Measurements from ENCODE around the gene PABPC1L. TPM values are rescaled to one million over a fixed set of nuclear protein-coding genes. Genes with fewer than 3 reads are reported as not detected.

PABPC1L gene
- total RNA-seq, 6 donors from 2014 or later: 15.7 to 130 (median 43.7) TPM

DNA sequence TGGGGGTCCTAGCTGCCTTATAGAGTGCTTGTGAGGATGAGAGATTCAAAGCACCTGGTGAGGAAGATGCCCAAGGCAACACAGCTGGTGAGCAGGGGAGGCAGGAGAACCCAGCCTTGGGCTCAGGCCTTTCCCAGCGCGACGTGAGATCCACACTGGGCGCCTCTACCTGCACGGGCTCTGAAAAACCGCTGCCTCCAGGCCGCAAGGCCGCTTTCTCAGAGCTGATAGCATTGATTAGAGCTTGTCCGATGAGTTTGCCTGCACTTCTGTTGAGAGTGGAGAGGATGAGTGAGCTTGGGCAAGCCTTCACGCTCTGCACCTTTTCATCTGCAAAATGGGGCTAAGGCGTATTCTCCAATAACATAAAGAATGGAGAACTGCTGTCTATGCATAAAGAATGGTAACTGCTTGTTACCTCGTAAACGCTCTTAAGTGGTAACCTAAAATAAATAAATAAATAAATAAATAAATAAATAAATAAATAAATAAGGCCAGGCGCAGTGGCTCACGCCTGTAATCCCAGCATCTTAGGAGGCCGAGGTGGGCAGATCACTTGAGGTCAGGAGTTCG, 916 bp downstream of the PABPC1L start:
- Histone ChIP-seq H3K4me1 (peaks cover 11 to 28% (median 19%) of the 10 kb centered on the region in 4 donors), H3K27ac (peak overlapping the region in 1 of 4 donors; percentile 36), H3K9me3 (no peaks in the 10 kb centered on the region), H3K27me3 (no peaks in the 10 kb centered on the region), H3K36me3 (peaks cover 0 to 31% (median 21%) of the 10 kb centered on the region in 4 donors), H3K4me3 (peak overlapping the region in 3 of 4 donors; percentile 68 to 81 (median 76))
- ATAC-seq (ENCODE audit: low FRiP score in 2 of 2) (peak in 1 of 2 donors; percentile 7), DNase-seq (peak in 1 of 2 donors; percentile 49)
- 74 to 76% methylated on average over 17 of the region's 17 CpGs for WGBS, 2 donors
- TF ChIP-seq POLR2A (IDR thresholded peaks at IDR 0.05) (no peak), EP300 (IDR thresholded peaks at IDR 0.05) (no peak), POLR2AphosphoS5 (IDR thresholded peaks at IDR 0.05) (no peak)
- TF ChIP-seq, protein P1, sequence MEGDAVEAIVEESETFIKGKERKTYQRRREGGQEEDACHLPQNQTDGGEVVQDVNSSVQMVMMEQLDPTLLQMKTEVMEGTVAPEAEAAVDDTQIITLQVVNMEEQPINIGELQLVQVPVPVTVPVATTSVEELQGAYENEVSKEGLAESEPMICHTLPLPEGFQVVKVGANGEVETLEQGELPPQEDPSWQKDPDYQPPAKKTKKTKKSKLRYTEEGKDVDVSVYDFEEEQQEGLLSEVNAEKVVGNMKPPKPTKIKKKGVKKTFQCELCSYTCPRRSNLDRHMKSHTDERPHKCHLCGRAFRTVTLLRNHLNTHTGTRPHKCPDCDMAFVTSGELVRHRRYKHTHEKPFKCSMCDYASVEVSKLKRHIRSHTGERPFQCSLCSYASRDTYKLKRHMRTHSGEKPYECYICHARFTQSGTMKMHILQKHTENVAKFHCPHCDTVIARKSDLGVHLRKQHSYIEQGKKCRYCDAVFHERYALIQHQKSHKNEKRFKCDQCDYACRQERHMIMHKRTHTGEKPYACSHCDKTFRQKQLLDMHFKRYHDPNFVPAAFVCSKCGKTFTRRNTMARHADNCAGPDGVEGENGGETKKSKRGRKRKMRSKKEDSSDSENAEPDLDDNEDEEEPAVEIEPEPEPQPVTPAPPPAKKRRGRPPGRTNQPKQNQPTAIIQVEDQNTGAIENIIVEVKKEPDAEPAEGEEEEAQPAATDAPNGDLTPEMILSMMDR (IDR thresholded peaks at IDR 0.05): no peak

DNA sequence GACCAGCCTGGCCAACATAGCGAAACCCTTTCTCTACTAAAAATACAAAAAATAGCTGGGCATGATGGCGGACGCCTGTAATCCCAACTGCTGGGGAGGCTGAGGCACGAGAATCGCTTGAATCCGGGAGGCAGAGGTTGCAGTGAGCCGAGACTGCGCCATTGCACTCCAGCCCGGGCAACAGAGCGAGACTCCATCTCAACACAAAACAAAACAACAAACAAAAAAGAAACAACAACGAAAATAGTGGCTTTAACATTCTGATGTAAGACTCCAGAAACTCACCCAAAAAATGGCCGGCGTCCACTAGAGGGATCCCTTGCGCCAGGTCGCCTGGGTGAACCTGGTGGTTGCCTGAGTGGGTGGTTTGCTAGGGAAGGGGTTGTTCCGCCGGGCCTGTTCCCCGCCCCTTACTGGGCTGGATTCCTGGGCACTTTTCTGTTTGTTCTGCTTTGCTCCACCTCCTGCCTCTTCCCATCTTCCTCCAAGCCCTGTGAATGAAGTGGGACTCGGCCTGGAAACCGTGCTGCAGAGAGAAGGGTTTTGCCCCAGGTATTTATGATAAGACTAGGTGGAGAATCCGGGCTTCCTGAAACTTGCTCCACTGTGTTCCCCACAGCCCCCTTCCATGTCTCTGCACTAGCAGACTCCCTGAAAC, 1.5 kb downstream of the PABPC1L start:
- peak; percentile 56 to 85 for ATAC-seq (ENCODE audit: low FRiP score in 2 of 2)
- no peak overlapping the region for H3K4me3 ChIP-seq
- DNase-seq: peak; percentile 34 to 89

DNA sequence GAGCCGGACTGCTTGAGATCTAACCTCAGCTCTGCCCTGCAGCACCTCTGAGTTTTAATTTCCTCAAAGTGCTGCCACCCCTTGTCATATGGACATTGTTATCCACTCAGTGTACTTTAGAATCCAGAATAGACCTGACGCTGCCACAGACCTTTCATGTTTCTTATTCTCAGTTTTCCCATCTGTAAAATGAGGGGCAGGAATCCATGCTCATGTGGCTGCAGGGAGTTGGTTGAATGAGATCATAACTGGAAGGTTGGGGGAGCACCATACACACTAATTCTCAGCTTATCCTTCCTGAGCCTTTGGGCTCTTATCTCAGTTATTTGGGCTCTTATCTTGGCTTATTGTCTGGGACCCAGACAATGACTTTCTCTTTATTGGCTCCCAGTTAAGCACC, 2.3 kb downstream of the PABPC1L start:
- H3K36me3 ChIP-seq: peaks cover 0 to 17% (median 11%) of the 10 kb centered on the region in 4 donors
- no peak for TF ChIP-seq POLR2AphosphoS5 (IDR thresholded peaks at IDR 0.05)
- TF ChIP-seq, protein P1 (IDR thresholded peaks at IDR 0.05): no peak
- TF ChIP-seq POLR2A (IDR thresholded peaks at IDR 0.05): no peak
- TF ChIP-seq EP300 (IDR thresholded peaks at IDR 0.05): no peak
- ATAC-seq (ENCODE audit: low FRiP score in 2 of 2): no peak
- WGBS, 2 donors: 80 to 86% methylated on average over 2 of the region's 2 CpGs
- no peak overlapping the region for H3K4me3 ChIP-seq
- H3K27ac ChIP-seq: no peak overlapping the region
- H3K27me3 ChIP-seq: no peaks in the 10 kb centered on the region
- H3K4me1 ChIP-seq: peaks cover 11 to 28% (median 19%) of the 10 kb centered on the region in 4 donors
- DNase-seq: no peak
- H3K9me3 ChIP-seq: no peaks in the 10 kb centered on the region

More for the DNA sequence above, 1.5 kb downstream of the PABPC1L start:
- Histone ChIP-seq H3K9me3 (no peaks in the 10 kb centered on the region), H3K27me3 (no peaks in the 10 kb centered on the region), H3K27ac (no peak overlapping the region), H3K36me3 (peaks cover 0 to 25% (median 16%) of the 10 kb centered on the region in 4 donors), H3K4me1 (peaks cover 11 to 28% (median 19%) of the 10 kb centered on the region in 4 donors)
- TF ChIP-seq EP300 (IDR thresholded peaks at IDR 0.05) (no peak), POLR2AphosphoS5 (IDR thresholded peaks at IDR 0.05) (no peak), POLR2A (IDR thresholded peaks at IDR 0.05) (no peak)
- TF ChIP-seq, protein P1 (IDR thresholded peaks at IDR 0.05): peak in 3 of 6 experiments; percentile 40 to 42 (median 41)
- WGBS, 2 donors: 51 to 65% methylated on average over 21 of the region's 21 CpGs

DNA sequence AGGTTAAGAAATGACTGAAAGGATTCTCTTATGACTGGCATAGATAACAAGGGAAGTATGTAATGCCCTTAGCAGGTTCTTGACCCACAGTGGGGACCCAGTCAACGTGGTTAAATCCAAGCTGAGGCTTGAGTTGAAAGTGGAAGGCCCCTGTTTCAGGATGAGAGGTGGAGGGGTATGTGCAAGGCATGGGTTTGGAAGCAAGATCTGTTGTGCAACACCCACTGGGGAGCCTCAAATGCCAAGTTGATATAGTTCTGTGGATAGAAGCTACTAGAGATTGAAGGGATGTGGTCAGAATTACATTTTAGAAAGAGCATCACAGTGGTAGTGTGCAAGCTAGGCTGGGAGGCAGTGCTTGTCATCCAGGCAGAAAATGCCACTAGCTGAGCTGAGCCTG, 5.1 kb downstream of the PABPC1L start:
- Histone ChIP-seq H3K4me1 (peaks cover 8 to 16% (median 12%) of the 10 kb centered on the region in 4 donors), H3K27me3 (no peaks in the 10 kb centered on the region), H3K4me3 (no peak overlapping the region), H3K27ac (no peak overlapping the region), H3K9me3 (no peaks in the 10 kb centered on the region), H3K36me3 (peaks cover 0 to 7% (median 2%) of the 10 kb centered on the region in 4 donors)
- DNase-seq: no peak
- TF ChIP-seq, protein P1 (IDR thresholded peaks at IDR 0.05): no peak
- TF ChIP-seq POLR2A (IDR thresholded peaks at IDR 0.05) (no peak), EP300 (IDR thresholded peaks at IDR 0.05) (no peak), POLR2AphosphoS5 (IDR thresholded peaks at IDR 0.05) (no peak)
- 58 to 67% methylated on average over 1 of the region's 1 CpG for WGBS, 2 donors
- ATAC-seq (ENCODE audit: low FRiP score in 2 of 2): no peak

Measured in upper lobe of left lung (tissue), 6 donors.